ENCODE results near the gene ZFP91.

DNA sequence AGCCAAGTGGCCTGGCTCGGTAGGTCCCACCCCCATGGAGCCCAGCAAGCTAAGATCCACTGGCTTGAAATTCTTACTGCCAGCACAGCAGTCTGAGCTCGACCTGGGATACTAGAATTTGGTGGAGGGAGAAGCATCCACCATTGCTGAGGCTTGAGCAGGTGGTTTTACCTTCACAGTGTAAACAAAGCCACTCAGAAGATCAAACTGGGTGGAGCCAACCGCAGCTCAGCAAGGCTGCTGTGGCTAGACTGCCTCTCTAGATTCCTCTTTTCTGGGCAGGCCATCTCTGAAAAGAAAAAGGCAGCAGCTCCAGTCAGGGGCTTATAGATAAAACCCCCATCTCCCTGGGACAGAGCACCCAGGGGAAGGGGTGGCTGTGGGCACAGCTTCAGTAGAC, 48.6 kb upstream of the ZFP91 start:
- no peak for TF ChIP-seq CTCF (IDR thresholded peaks at IDR 0.05)
- TF ChIP-seq POLR2A (IDR thresholded peaks at IDR 0.05) = no peak

Measured in uterus (tissue), 2 donors.